Measurements from ENCODE around the gene KIZ. TPM values are rescaled to one million over a fixed set of nuclear protein-coding genes. Genes with fewer than 3 reads are reported as not detected.

KIZ gene
- total RNA-seq, 1 donor from 2014 or later, result 21.1 TPM

- Mint-ChIP-seq H3K4me3 (no peak overlapping the region), H3K4me1 (peaks cover 2% of the 10 kb centered on the region), H3K36me3 (no peaks in the 10 kb centered on the region), H3K27ac (no peak overlapping the region), H3K27me3 (ENCODE audit: low read depth) (peaks cover 97% of the 10 kb centered on the region), H3K9me3 (no peaks in the 10 kb centered on the region)
- no peak for TF ChIP-seq CTCF (IDR thresholded peaks at IDR 0.05; ENCODE audit: unreplicated experiment)
- no peak for DNase-seq (ENCODE audit: low spot score in 2 of 2, unreplicated experiment in 2 of 2)
These were observed 16.7 kb upstream of the KIZ start for GRCh38 chr20:21109144-21109543.

- Mint-ChIP-seq H3K27me3 (ENCODE audit: low read depth) (peaks cover 96% of the 10 kb centered on the region), H3K9me3 (no peaks in the 10 kb centered on the region), H3K4me1 (peaks cover 2% of the 10 kb centered on the region), H3K36me3 (no peaks in the 10 kb centered on the region), H3K4me3 (no peak overlapping the region), H3K27ac (no peak overlapping the region)
- no peak for DNase-seq (ENCODE audit: low spot score in 2 of 2, unreplicated experiment in 2 of 2)
- TF ChIP-seq CTCF (IDR thresholded peaks at IDR 0.05; ENCODE audit: unreplicated experiment), result no peak
These were observed 15.1 kb upstream of the KIZ start for GRCh38 chr20:21110811-21111210.

- no peak overlapping the region for H3K27ac Mint-ChIP-seq
- H3K36me3 Mint-ChIP-seq, result no peaks in the 10 kb centered on the region
- no peaks in the 10 kb centered on the region for H3K4me1 Mint-ChIP-seq
- no peak overlapping the region for H3K4me3 Mint-ChIP-seq
- peaks cover 96% of the 10 kb centered on the region for H3K27me3 Mint-ChIP-seq (ENCODE audit: low read depth)
- H3K9me3 Mint-ChIP-seq, result no peaks in the 10 kb centered on the region
- TF ChIP-seq CTCF (IDR thresholded peaks at IDR 0.05; ENCODE audit: unreplicated experiment), result no peak
- DNase-seq (ENCODE audit: low spot score in 2 of 2, unreplicated experiment in 2 of 2), result no peak
These were observed 14.5 kb upstream of the KIZ start for GRCh38 chr20:21111416-21111815.

- Mint-ChIP-seq H3K27ac (no peak overlapping the region), H3K4me1 (no peaks in the 10 kb centered on the region), H3K9me3 (no peaks in the 10 kb centered on the region), H3K27me3 (ENCODE audit: low read depth) (peaks cover 94% of the 10 kb centered on the region), H3K4me3 (no peak overlapping the region), H3K36me3 (no peaks in the 10 kb centered on the region)
- TF ChIP-seq CTCF (IDR thresholded peaks at IDR 0.05; ENCODE audit: unreplicated experiment), result no peak
- no peak for DNase-seq (ENCODE audit: low spot score in 2 of 2, unreplicated experiment in 2 of 2)
These were observed 12.2 kb upstream of the KIZ start for GRCh38 chr20:21113697-21114096.

GRCh38 chr20:21114584-21114983 lies 11.3 kb upstream of the KIZ start:
- H3K36me3 Mint-ChIP-seq, result no peaks in the 10 kb centered on the region
- no peaks in the 10 kb centered on the region for H3K4me1 Mint-ChIP-seq
- H3K9me3 Mint-ChIP-seq, result no peaks in the 10 kb centered on the region
- H3K27ac Mint-ChIP-seq, result no peak overlapping the region
- no peak overlapping the region for H3K4me3 Mint-ChIP-seq
- peaks cover 91% of the 10 kb centered on the region for H3K27me3 Mint-ChIP-seq (ENCODE audit: low read depth)
- no peak for TF ChIP-seq CTCF (IDR thresholded peaks at IDR 0.05; ENCODE audit: unreplicated experiment)
- DNase-seq (ENCODE audit: low spot score in 2 of 2, unreplicated experiment in 2 of 2), result no peak

GRCh38 chr20:21117521-21117920 lies 8.4 kb upstream of the KIZ start:
- Mint-ChIP-seq H3K27ac (no peak overlapping the region), H3K4me1 (no peaks in the 10 kb centered on the region), H3K27me3 (ENCODE audit: low read depth) (peaks cover 69% of the 10 kb centered on the region), H3K36me3 (no peaks in the 10 kb centered on the region), H3K4me3 (no peak overlapping the region), H3K9me3 (peaks cover 5% of the 10 kb centered on the region)
- no peak for TF ChIP-seq CTCF (IDR thresholded peaks at IDR 0.05; ENCODE audit: unreplicated experiment)
- DNase-seq (ENCODE audit: low spot score in 2 of 2, unreplicated experiment in 2 of 2), result no peak

Data from mesothelial cell of epicardium (in vitro differentiated cells).